SK-N-SH treated with all-trans-retinoic acid at 6 μM for 48 hours (cell line): ENCODE results near the gene MED12.

ENCODE experiments used
- GLIS3 ChIP-seq: fragments of 250-450 bp; sonication (Bioruptor Pico); IDR thresholded peaks from 2 replicates; pipeline ENCODE4 v1.5.0; 2020; ENCODE audit warnings: mild to moderate bottlenecking, moderate library complexity
- PATZ1 ChIP-seq: fragments of 250-450 bp; sonication (Bioruptor Pico); IDR thresholded peaks from 2 replicates; pipeline ENCODE4 v1.8.0; 2020; ENCODE audit warnings: mild to moderate bottlenecking, moderate library complexity, borderline replicate concordance
- PPARA ChIP-seq: fragments of 250-450 bp; sonication (Bioruptor Pico); IDR thresholded peaks from 2 replicates; pipeline ENCODE4 v1.5.0; 2020; ENCODE audit warnings: mild to moderate bottlenecking, borderline replicate concordance
- ZFP3 ChIP-seq: fragments of 250-450 bp; sonication (Bioruptor Pico); IDR thresholded peaks from 2 replicates; pipeline ENCODE4 v1.5.0; 2020; ENCODE audit warnings: mild to moderate bottlenecking, moderate library complexity

- TF ChIP-seq GLIS3 (CRISPR knock-in tag) (no peak), PPARA (no peak), ZFP3 (CRISPR knock-in tag) (no peak), PATZ1 (CRISPR knock-in tag) (no peak)
Measured at GRCh38 chrX:71106427-71106826, 12.0 kb upstream of the MED12 start, which contains the start of gene CXorf65.
